ENCODE data around the gene PDE7B. TPM values are rescaled to one million over a fixed set of nuclear protein-coding genes. Genes with fewer than 3 reads are reported as not detected.
"Not testable (repeated sequence)": the region's sequence is repeated elsewhere in the genome, so short reads cannot be mapped to it uniquely, and the experiment has no call there.

The PDE7B gene
- total RNA-seq, 2 experiments from 2014 or later = 0.05 to 0.12 TPM

DNA sequence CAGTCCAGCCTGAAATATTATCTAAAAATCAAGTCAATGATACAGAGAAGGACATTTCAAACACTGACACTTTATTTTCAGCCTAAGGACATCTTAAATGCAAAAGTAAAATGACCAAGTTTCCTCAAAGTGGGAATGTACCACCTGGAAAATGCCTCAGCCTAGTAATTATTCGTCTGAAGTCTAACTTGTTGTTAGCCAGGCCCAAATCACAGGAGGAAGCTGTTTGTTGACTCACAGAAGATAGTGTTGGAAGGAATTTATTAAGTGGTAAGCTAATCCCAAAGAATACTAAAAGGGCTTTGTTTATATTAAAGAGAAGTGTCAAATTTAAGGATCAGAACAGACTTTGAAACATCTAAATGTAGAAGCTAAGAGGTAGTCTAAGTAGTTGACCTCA lies 2.5 kb downstream of the PDE7B start:
- H3K36me3 Mint-ChIP-seq = no peaks in the 10 kb centered on the region
- no peak for DNase-seq
- peaks cover 1% of the 10 kb centered on the region for H3K27me3 Mint-ChIP-seq
- H3K4me3 Mint-ChIP-seq = no peak overlapping the region
- no peak overlapping the region for H3K27ac Mint-ChIP-seq
- no peaks in the 10 kb centered on the region for H3K9me3 Mint-ChIP-seq
- ChIA-PET POLR2A (no interaction called here), CTCF (interaction anchor here (1.1 to 1.3 kb wide), 2 partner anchors 55 to 110 kb away, joined by 3 read pairs; no protein-coding TSS in a partner anchor)
- peaks cover 17% of the 10 kb centered on the region for H3K4me1 Mint-ChIP-seq (ENCODE audit: low read depth)
- intact Hi-C loops (cut with micrococcal nuclease) = loop anchor here (5.0 kb wide), 1 partner anchor 317 kb away; no protein-coding TSS in a partner anchor

- ChIA-PET CTCF (interaction anchor here (1.3 kb wide), 1 partner anchor 55 kb away, joined by 3 read pairs; no protein-coding TSS in a partner anchor), POLR2A (no interaction called here)
- no peaks in the 10 kb centered on the region for H3K9me3 Mint-ChIP-seq
- H3K4me1 Mint-ChIP-seq (ENCODE audit: low read depth) = peaks cover 17% of the 10 kb centered on the region
- H3K4me3 Mint-ChIP-seq = no peak overlapping the region
- intact Hi-C loops (cut with micrococcal nuclease) = loop anchor here (5.0 kb wide), 1 partner anchor 317 kb away; no protein-coding TSS in a partner anchor
- no peak for DNase-seq
- H3K27me3 Mint-ChIP-seq = peaks cover 1% of the 10 kb centered on the region
- H3K27ac Mint-ChIP-seq = no peak overlapping the region
- H3K36me3 Mint-ChIP-seq = no peaks in the 10 kb centered on the region
These were observed 3.3 kb downstream of the PDE7B start for GRCh38 chr6:135854799-135855198.

DNA sequence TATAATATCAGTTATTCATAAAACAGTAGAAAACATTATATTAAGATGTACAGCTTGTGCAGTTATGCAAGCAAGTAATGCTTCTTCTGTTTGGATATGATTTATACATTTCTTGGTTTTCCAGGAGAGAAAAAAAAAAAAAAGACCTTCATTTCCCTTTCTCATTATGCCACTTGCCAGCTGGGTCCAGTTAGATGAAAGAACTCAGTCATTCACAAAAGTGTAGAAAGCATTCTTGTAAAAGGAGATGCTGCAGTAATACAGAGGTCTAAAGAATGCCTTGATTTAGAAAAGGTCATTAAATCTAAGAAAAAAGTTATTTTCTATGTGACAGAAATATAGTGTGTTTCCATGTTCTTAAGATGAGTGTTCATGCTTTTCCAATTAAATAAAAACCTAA lies 7.4 kb downstream of the PDE7B start:
- no peaks in the 10 kb centered on the region for H3K9me3 Mint-ChIP-seq
- no peak for DNase-seq
- H3K27ac Mint-ChIP-seq = no peak overlapping the region
- intact Hi-C loops (cut with micrococcal nuclease) = no loop called here
- POLR2A ChIA-PET = no interaction called here
- H3K4me1 Mint-ChIP-seq (ENCODE audit: low read depth) = peaks cover 6% of the 10 kb centered on the region
- H3K36me3 Mint-ChIP-seq = no peaks in the 10 kb centered on the region
- H3K27me3 Mint-ChIP-seq = peaks cover 1% of the 10 kb centered on the region
- no peak overlapping the region for H3K4me3 Mint-ChIP-seq
- CTCF ChIA-PET = interaction anchor here (0.7 to 1.3 kb wide), 2 partner anchors 51 kb away, joined by 3 to 5 read pairs; no protein-coding TSS in a partner anchor

- DNase-seq = no peak
- H3K36me3 Mint-ChIP-seq = peaks cover 3% of the 10 kb centered on the region
- ChIA-PET CTCF (interaction anchor here (1.3 kb wide), 1 partner anchor 49 kb away, joined by 5 read pairs; no protein-coding TSS in a partner anchor), POLR2A (no interaction called here)
- peaks cover 3% of the 10 kb centered on the region for H3K9me3 Mint-ChIP-seq
- no peaks in the 10 kb centered on the region for H3K27me3 Mint-ChIP-seq
- no peaks in the 10 kb centered on the region for H3K4me1 Mint-ChIP-seq (ENCODE audit: low read depth)
- no peak overlapping the region for H3K4me3 Mint-ChIP-seq
- intact Hi-C loops (cut with micrococcal nuclease) = no loop called here
- H3K27ac Mint-ChIP-seq = no peak overlapping the region
These were observed 8.9 kb downstream of the PDE7B start for GRCh38 chr6:135860361-135860760.

GRCh38 chr6:135861189-135861588 lies 9.7 kb downstream of the PDE7B start:
- Mint-ChIP-seq H3K27ac (no peak overlapping the region), H3K4me3 (no peak overlapping the region), H3K36me3 (peaks cover 3% of the 10 kb centered on the region), H3K4me1 (ENCODE audit: low read depth) (no peaks in the 10 kb centered on the region), H3K27me3 (no peaks in the 10 kb centered on the region), H3K9me3 (peaks cover 5% of the 10 kb centered on the region)
- POLR2A ChIA-PET = no interaction called here
- DNase-seq = no peak
- intact Hi-C loops (cut with micrococcal nuclease) = no loop called here
- CTCF ChIA-PET = no interaction called here

GRCh38 chr6:135864929-135865328 lies 13.4 kb downstream of the PDE7B start:
- H3K27me3 Mint-ChIP-seq; CTCF ChIA-PET; intact Hi-C loops (cut with micrococcal nuclease); DNase-seq; H3K4me1 Mint-ChIP-seq (ENCODE audit: low read depth); H3K9me3 Mint-ChIP-seq; POLR2A ChIA-PET; H3K36me3 Mint-ChIP-seq; H3K27ac Mint-ChIP-seq; H3K4me3 Mint-ChIP-seq: not testable (repeated sequence)

DNA sequence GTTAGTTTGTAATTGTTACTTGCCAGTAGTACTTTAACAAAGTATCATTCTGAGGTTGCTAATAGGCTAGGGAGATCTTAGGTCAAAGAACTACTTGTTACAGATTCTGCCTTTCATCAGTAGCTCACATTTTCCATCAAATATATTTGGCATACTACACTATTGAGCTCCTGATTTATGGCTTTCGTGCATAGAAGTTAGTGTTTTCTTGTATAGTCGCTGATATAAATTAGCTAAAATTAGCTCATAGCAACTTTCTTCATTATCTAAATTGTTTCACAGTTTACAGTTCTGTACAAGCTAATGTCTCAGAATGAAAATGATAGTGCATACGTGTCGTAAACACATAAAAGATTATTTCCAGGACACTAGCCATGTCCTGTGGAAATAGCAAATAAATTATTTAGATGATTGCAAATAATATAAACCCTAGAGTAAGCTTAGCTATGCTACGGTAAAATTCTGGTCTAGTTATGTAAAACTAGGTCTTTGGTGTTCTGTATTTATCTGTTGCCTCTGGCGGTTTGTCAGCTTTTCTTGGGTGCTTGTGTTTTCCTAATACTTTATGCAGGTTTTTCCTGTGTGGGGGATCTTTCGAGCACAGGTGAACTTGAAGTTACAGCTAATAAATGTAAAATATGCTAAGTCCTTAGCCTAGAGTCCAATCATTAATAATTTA lies 15.1 kb downstream of the PDE7B start:
- peaks cover 5% of the 10 kb centered on the region for H3K4me1 Mint-ChIP-seq (ENCODE audit: low read depth)
- DNase-seq = no peak
- ChIA-PET POLR2A (no interaction called here), CTCF (interaction anchor here (0.7 kb wide), 1 partner anchor 360 kb away, joined by 3 read pairs; no protein-coding TSS in a partner anchor)
- intact Hi-C loops (cut with micrococcal nuclease) = no loop called here
- peaks cover 3% of the 10 kb centered on the region for H3K36me3 Mint-ChIP-seq
- peaks cover 5% of the 10 kb centered on the region for H3K9me3 Mint-ChIP-seq
- H3K27me3 Mint-ChIP-seq = no peaks in the 10 kb centered on the region
- no peak overlapping the region for H3K27ac Mint-ChIP-seq
- no peak overlapping the region for H3K4me3 Mint-ChIP-seq

DNA sequence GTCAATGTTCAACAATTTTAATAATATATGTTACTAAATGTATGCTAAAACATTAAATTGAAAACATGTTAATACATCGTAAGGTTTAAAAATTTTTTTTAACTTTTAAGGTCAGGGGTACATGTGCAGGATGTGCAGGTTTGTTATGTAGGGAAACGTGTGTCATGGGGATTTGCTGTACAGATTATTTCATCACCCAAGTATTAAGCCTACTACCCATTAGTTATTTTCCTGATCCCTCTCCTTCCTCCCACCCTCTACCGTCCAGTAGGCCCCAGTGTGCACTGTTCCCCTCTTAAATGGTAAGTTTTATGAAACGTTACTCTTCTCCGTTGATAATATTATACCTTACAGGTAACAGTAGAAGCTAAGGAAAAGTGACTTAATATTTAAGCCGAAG lies 15.8 kb downstream of the PDE7B start:
- H3K36me3 Mint-ChIP-seq = peaks cover 3% of the 10 kb centered on the region
- intact Hi-C loops (cut with micrococcal nuclease) = no loop called here
- no peak for DNase-seq
- H3K27me3 Mint-ChIP-seq = no peaks in the 10 kb centered on the region
- H3K27ac Mint-ChIP-seq = no peak overlapping the region
- CTCF ChIA-PET = no interaction called here
- H3K4me1 Mint-ChIP-seq (ENCODE audit: low read depth) = peaks cover 5% of the 10 kb centered on the region
- peaks cover 5% of the 10 kb centered on the region for H3K9me3 Mint-ChIP-seq
- POLR2A ChIA-PET = no interaction called here
- no peak overlapping the region for H3K4me3 Mint-ChIP-seq

DNA sequence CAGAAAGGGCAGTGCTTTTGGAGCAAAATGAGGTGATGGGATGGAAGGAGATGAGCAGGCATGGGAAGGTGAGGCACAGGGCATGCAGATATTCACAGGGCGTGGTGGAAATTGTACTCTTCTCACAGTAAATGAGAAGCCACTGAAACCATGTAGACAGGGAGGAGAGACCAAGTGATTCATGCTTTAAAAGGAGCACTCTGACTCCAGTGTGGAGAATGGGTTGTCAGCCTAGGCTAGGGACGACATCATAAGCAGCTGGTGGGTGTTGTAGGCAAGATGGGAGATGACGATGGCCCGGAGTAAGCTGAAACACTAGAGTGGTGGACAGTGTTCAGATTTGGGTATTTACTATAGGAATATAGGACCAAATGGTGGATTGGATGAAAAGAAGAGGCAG lies 18.4 kb downstream of the PDE7B start:
- no peak overlapping the region for H3K27ac Mint-ChIP-seq
- H3K9me3 Mint-ChIP-seq = peaks cover 5% of the 10 kb centered on the region
- intact Hi-C loops (cut with micrococcal nuclease) = no loop called here
- H3K36me3 Mint-ChIP-seq = peaks cover 3% of the 10 kb centered on the region
- ChIA-PET POLR2A (no interaction called here), CTCF (interaction anchor here (1.4 kb wide), 1 partner anchor 40 kb away, joined by 5 read pairs; no protein-coding TSS in a partner anchor)
- H3K4me3 Mint-ChIP-seq = no peak overlapping the region
- DNase-seq = peak; percentile 27
- H3K4me1 Mint-ChIP-seq (ENCODE audit: low read depth) = peaks cover 5% of the 10 kb centered on the region
- no peaks in the 10 kb centered on the region for H3K27me3 Mint-ChIP-seq

DNA sequence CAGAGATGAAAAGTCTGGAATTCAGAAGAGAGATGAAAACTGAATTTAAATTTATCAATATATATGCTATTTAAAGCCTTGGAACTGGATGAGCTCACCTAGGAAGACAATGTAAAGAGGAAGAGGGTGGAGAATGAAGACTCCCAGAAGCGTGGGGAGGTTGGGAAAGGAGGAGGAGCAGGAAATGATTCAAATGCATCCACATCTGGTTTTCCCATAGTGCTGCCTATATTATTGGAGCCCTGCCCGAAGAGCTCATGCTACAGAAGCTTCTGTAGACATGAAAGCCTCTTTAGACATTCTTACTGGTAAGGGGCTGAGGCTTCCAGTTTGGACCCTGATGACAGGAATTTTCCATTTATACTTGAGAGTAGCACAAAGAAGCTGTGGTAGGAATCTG lies 19.2 kb downstream of the PDE7B start:
- no peak for DNase-seq
- Mint-ChIP-seq H3K36me3 (no peaks in the 10 kb centered on the region), H3K27ac (no peak overlapping the region), H3K9me3 (no peaks in the 10 kb centered on the region), H3K4me1 (ENCODE audit: low read depth) (peaks cover 5% of the 10 kb centered on the region), H3K4me3 (no peak overlapping the region), H3K27me3 (no peaks in the 10 kb centered on the region)
- ChIA-PET POLR2A (no interaction called here), CTCF (interaction anchor here (1.4 kb wide), 1 partner anchor 39 kb away, joined by 5 read pairs; no protein-coding TSS in a partner anchor)
- intact Hi-C loops (cut with micrococcal nuclease) = no loop called here

- Mint-ChIP-seq H3K4me3 (no peak overlapping the region), H3K27me3 (no peaks in the 10 kb centered on the region), H3K9me3 (no peaks in the 10 kb centered on the region), H3K4me1 (ENCODE audit: low read depth) (peaks cover 5% of the 10 kb centered on the region), H3K36me3 (no peaks in the 10 kb centered on the region), H3K27ac (no peak overlapping the region)
- POLR2A ChIA-PET = no interaction called here
- CTCF ChIA-PET = interaction anchor here (1.4 kb wide), 1 partner anchor 38 kb away, joined by 5 read pairs; no protein-coding TSS in a partner anchor
- no peak for DNase-seq
- intact Hi-C loops (cut with micrococcal nuclease) = no loop called here
These were observed 19.8 kb downstream of the PDE7B start for GRCh38 chr6:135871296-135871695.

DNA sequence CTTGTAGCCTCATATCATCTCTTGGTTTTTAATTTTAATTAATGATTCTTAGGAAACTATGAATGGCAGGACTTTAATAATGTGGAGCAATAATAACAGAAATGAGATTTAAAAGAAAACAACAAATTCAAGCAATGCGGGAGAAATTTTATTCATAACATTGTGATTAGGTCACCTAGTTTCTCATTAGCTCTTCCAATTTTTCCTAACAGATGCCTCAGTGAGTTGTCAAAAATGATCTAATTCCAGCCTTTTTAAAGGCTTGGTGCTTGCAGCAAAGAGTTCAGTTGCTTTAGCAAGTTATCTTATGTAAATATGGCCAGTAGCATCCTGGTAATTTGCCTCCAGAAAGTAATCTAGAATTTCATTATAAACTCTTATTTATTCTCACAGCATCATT lies 20.4 kb downstream of the PDE7B start:
- H3K4me1 Mint-ChIP-seq (ENCODE audit: low read depth) = peaks cover 5% of the 10 kb centered on the region
- CTCF ChIA-PET = no interaction called here
- H3K27ac Mint-ChIP-seq = no peak overlapping the region
- intact Hi-C loops (cut with micrococcal nuclease) = no loop called here
- no peak overlapping the region for H3K4me3 Mint-ChIP-seq
- DNase-seq = no peak
- POLR2A ChIA-PET = no interaction called here
- no peaks in the 10 kb centered on the region for H3K9me3 Mint-ChIP-seq
- H3K27me3 Mint-ChIP-seq = no peaks in the 10 kb centered on the region
- no peaks in the 10 kb centered on the region for H3K36me3 Mint-ChIP-seq

GRCh38 chr6:135875446-135875845 lies 23.9 kb downstream of the PDE7B start:
- intact Hi-C loops (cut with micrococcal nuclease) = no loop called here
- peaks cover 11% of the 10 kb centered on the region for H3K4me1 Mint-ChIP-seq (ENCODE audit: low read depth)
- no peak overlapping the region for H3K27ac Mint-ChIP-seq
- ChIA-PET CTCF (no interaction called here), POLR2A (no interaction called here)
- no peak for DNase-seq
- no peaks in the 10 kb centered on the region for H3K36me3 Mint-ChIP-seq
- H3K27me3 Mint-ChIP-seq = no peaks in the 10 kb centered on the region
- H3K4me3 Mint-ChIP-seq = no peak overlapping the region
- H3K9me3 Mint-ChIP-seq = no peaks in the 10 kb centered on the region
